K562 (cell line): ENCODE data around the gene NOM1. TPM values are rescaled to one million over a fixed set of nuclear protein-coding genes. Genes with fewer than 3 reads are reported as not detected.

Source experiments
- ZNF316 ChIP-seq: fragments of 450-650 bp; IDR thresholded peaks from 2 replicates; pipeline ENCODE4 v1.6.1; 2016
- polyA plus RNA-seq, 8 experiments: library from polyadenylated mRNA; depleted of rRNA in 4 of 8; stranded (reverse) in 5 of 8; unstranded in 3 of 8; fragments of >200 nt; fragmentation: Nextera tagmentation in 2 of 8; fragmentation: Illumina TruSeq in 1 of 8; extraction: Ambion mirVana in 2 of 8; extraction: Trizol in 1 of 8; gene quantifications; 2 replicates each; pipeline versions ENCODE4 v1.2.1 to v1.2.3, GENCODE V29; 2011 to 2014; ENCODE audit warnings: inconsistent platforms in 1 of 8, missing spikeins in 1 of 8
- total RNA-seq, 7 experiments: library from RNA; depleted of rRNA in 6 of 7; stranded (reverse); fragments of >200 nt in 6 of 7; fragmentation: Illumina TruSeq in 2 of 7; extraction: Trizol in 2 of 7; gene quantifications; 2 replicates each; pipeline versions ENCODE4 v1.2.1 to v1.2.3, GENCODE V29; 2011 to 2021; ENCODE audit warnings: low replicate concordance in 1 of 7
- TF ChIP-seq, protein P1 (sequence below), 2 experiments: fragments of 450-650 bp in 1 of 2; sonication (generic) in 1 of 2; formaldehyde crosslinking in 1 of 2; IDR thresholded peaks; 2 replicates each; pipeline versions ENCODE4 v1.7.1 to v1.9.0; 2016 to 2022; ENCODE audit warnings: inconsistent platforms in 1 of 2, mild to moderate bottlenecking in 1 of 2, missing genetic modification reagents in 1 of 2

Gene NOM1
- total and polyA plus RNA-seq, 9 of the 15 experiments (the other 6 are each of a cell fraction or from before 2014, with no cell fraction given), result 6.8 to 47.3 (median 37.4) TPM

DNA sequence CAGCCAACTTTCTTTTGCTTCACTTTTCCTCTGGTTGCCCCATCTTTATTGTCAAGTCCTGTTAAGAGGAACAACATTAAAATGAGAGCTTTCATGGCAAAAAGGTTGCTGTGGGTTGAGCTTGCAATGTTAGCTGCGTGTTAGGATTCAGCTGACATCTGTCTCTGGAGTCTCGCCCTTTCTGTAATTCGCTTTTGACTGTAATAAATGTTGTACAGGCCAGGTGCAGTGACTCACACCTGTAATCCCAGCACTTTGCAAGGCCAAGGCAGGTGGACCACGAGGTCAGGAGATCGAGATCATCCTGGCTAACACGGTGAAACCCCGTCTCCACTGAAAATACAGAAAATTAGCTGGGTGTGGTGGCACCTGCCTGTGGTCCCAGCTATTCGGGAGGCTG, 36.9 kb downstream of the NOM1 start (continued):
- TF ChIP-seq, protein P1, sequence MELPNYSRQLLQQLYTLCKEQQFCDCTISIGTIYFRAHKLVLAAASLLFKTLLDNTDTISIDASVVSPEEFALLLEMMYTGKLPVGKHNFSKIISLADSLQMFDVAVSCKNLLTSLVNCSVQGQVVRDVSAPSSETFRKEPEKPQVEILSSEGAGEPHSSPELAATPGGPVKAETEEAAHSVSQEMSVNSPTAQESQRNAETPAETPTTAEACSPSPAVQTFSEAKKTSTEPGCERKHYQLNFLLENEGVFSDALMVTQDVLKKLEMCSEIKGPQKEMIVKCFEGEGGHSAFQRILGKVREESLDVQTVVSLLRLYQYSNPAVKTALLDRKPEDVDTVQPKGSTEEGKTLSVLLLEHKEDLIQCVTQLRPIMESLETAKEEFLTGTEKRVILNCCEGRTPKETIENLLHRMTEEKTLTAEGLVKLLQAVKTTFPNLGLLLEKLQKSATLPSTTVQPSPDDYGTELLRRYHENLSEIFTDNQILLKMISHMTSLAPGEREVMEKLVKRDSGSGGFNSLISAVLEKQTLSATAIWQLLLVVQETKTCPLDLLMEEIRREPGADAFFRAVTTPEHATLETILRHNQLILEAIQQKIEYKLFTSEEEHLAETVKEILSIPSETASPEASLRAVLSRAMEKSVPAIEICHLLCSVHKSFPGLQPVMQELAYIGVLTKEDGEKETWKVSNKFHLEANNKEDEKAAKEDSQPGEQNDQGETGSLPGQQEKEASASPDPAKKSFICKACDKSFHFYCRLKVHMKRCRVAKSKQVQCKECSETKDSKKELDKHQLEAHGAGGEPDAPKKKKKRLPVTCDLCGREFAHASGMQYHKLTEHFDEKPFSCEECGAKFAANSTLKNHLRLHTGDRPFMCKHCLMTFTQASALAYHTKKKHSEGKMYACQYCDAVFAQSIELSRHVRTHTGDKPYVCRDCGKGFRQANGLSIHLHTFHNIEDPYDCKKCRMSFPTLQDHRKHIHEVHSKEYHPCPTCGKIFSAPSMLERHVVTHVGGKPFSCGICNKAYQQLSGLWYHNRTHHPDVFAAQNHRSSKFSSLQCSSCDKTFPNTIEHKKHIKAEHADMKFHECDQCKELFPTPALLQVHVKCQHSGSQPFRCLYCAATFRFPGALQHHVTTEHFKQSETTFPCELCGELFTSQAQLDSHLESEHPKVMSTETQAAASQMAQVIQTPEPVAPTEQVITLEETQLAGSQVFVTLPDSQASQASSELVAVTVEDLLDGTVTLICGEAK (IDR thresholded peaks at IDR 0.05), result no peak
- TF ChIP-seq, protein P1 (CRISPR knock-in tag; IDR thresholded peaks at IDR 0.05), result no peak
- TF ChIP-seq ZNF316, result no peak
